ENCODE results near the gene KRT75.
"Not testable (repeated sequence)": the region's sequence is repeated elsewhere in the genome, so short reads cannot be mapped to it uniquely, and the experiment has no call there.

KRT75 gene

DNA sequence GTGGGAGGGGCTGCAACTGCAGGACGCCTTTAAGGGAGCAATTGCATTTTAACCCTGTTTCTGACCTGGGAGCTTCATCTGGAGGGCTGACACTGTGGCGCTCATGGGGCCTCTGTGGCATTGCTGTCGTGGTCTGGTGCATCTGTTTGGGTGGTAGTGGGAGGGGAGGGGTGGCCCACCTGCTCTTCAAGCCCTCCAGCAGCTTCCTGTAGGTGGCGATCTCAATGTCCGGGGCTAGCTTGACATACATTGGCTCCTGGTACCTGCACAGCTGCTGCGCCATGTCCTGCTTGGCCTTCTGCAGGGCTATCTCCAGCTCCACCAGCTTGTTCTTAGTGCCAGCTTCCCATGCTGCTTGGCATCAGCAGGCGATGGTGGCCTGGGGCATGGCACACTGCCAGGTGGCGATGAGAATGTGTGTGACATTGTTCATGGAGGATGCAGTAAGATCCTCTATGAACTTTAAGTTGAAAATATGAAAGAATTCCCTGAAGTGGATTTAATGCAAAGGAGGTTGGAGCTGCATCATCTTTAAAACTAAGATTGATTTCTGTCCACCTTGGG is 20.3 kb downstream of the KRT75 start:
- H3K4me3 ChIP-seq (ENCODE audit: low read depth, low read length): no peak overlapping the region
- TF ChIP-seq, protein P1, sequence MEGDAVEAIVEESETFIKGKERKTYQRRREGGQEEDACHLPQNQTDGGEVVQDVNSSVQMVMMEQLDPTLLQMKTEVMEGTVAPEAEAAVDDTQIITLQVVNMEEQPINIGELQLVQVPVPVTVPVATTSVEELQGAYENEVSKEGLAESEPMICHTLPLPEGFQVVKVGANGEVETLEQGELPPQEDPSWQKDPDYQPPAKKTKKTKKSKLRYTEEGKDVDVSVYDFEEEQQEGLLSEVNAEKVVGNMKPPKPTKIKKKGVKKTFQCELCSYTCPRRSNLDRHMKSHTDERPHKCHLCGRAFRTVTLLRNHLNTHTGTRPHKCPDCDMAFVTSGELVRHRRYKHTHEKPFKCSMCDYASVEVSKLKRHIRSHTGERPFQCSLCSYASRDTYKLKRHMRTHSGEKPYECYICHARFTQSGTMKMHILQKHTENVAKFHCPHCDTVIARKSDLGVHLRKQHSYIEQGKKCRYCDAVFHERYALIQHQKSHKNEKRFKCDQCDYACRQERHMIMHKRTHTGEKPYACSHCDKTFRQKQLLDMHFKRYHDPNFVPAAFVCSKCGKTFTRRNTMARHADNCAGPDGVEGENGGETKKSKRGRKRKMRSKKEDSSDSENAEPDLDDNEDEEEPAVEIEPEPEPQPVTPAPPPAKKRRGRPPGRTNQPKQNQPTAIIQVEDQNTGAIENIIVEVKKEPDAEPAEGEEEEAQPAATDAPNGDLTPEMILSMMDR (IDR thresholded peaks at IDR 0.05; ENCODE audit: low read depth, low read length, missing control alignments): no peak
- no peak for DNase-seq (ENCODE audit: low read depth)
- in situ Hi-C loops (cut with HindIII; ENCODE audit: low sequenced_read_pairs): no loop called here

DNA sequence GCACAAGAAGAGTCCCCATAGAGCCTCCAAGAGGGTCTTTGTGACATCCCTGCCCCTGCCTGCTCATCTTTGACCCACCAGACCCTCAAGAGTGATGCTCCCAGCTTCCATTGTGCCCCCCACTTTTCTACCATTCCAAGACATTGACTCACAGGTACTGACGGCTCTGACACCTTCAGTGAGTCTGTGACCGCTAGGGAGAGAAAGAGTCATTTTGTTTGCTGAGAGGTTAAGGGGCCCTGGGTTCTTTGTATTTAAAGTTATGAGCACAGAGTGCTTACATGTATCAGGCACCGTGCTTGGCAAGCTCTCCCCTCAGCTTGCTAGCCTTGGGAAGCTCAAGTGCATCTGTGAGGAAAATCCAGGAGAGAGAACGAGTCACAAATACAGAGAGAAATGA is 21.0 kb downstream of the KRT75 start:
- TF ChIP-seq, protein P1 (IDR thresholded peaks at IDR 0.05; ENCODE audit: low read depth, low read length, missing control alignments): no peak
- in situ Hi-C loops (cut with HindIII; ENCODE audit: low sequenced_read_pairs): no loop called here
- DNase-seq (ENCODE audit: low read depth): no peak
- H3K4me3 ChIP-seq (ENCODE audit: low read depth, low read length): no peak overlapping the region

DNA sequence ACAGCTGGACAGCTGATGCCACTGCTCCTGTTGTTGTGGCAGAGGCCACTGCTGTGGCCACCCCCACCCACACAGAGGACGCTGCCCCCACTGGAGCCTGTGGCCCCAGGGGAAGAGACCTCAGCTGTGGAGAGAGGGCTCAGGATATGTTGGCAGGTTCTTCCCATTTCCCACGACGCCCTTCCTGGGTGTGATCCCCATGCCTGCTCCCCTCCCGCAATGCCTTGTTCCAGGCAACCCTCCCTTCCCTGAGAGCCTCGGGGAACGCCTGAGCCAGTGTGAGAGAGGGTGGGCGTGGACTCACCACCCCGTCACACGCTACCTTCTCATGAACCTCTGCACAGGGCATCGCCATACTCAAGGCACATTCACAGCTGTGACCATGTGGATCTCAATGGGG is 22.4 kb downstream of the KRT75 start:
- H3K4me3 ChIP-seq (ENCODE audit: low read depth, low read length): no peak overlapping the region
- no peak for DNase-seq (ENCODE audit: low read depth)
- in situ Hi-C loops (cut with HindIII; ENCODE audit: low sequenced_read_pairs): no loop called here
- TF ChIP-seq, protein P1 (IDR thresholded peaks at IDR 0.05; ENCODE audit: low read depth, low read length, missing control alignments): no peak

DNA sequence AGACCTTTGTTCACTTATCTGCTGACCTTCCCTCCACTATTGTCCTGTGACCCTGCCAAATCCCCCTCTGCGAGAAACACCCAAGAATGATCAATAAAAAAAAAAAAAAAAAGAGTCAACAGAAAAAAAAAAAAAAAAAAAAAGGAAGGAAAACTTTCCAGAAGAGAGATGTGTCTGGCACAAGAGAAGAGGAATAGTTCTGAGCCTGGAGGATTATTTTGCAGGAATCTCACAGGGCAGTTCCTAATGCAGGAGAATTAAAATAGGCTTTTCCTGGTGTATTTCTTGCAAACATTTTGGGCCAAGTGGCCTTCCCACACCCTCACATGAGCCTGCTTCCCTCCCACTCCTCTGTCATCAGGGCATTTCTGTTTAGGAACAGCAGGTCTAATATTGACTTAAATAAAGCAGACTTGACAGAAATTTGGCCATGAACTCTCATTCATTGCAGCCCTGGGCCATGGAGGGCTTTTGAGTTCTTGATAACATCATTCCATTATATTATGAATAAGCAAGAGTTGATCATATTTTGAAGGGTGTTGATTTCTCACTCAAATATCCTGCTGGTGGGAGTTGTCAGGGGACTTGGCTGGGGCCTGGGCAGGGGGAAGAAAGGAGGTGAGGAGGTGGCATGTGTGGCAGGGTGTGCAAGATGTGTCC is 23.5 kb downstream of the KRT75 start:
- H3K4me3 ChIP-seq (ENCODE audit: low read depth, low read length); in situ Hi-C loops (cut with HindIII; ENCODE audit: low sequenced_read_pairs); DNase-seq (ENCODE audit: low read depth): not testable (repeated sequence)

DNA sequence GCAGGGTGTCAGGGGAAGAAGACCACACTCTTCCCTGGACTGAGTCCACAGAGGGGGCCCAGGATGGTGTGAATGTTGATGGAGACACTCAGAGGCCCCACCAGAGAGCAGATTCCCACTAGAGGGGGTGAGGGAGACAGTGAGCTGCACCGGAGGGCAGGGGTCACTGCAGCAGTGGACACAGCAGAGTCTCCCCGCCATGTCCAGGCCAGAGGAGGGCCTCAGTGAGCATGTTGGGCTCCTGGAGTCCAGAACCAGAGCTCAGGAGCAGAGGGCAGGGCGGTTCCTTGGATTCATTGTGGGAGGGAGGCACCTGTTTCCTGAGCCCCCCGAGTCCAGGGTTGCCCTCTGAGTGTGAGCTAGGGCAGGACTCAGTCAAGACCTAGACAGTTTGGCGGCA is 26.3 kb downstream of the KRT75 start:
- no peak for DNase-seq (ENCODE audit: low read depth)
- TF ChIP-seq, protein P1 (IDR thresholded peaks at IDR 0.05; ENCODE audit: low read depth, low read length, missing control alignments): no peak
- no peak overlapping the region for H3K4me3 ChIP-seq (ENCODE audit: low read depth, low read length)
- in situ Hi-C loops (cut with HindIII; ENCODE audit: low sequenced_read_pairs): no loop called here

DNA sequence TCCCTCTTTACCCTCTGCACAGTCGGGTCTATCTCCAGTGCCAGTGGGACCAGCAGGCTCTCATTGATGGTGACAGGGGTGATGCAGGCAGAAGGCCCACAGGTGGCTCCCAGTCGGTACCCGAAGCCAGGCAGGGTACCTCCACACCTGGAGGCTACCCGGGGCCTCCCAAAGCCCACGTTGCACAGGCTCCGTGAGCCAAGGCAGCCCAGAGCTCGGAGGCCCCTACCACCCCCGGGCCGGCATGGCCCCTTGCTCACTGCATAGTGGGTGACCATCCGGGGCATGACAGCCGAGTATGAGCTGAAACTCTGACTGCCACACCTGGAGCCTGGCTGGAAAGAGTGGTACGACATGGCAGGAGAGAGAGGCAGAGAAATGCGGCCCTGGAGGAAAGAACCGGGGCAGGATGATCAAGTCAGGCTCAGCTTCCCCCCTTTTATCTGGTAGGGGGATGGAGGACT is 28.2 kb downstream of the KRT75 start, which contains the start of gene KRT82:
Gene KRT82 (minus strand): TSS at position 414 of the 464 bp plus-strand sequence. CDS start 58 bp downstream, at position 356.
- H3K4me3 ChIP-seq (ENCODE audit: low read depth, low read length): no peak within 1 kb of the TSS
- TF ChIP-seq, protein P1 (IDR thresholded peaks at IDR 0.05; ENCODE audit: low read depth, low read length, missing control alignments): no peak
- in situ Hi-C loops (cut with HindIII; ENCODE audit: low sequenced_read_pairs): no loop called here
- no peak for DNase-seq (ENCODE audit: low read depth)

DNA sequence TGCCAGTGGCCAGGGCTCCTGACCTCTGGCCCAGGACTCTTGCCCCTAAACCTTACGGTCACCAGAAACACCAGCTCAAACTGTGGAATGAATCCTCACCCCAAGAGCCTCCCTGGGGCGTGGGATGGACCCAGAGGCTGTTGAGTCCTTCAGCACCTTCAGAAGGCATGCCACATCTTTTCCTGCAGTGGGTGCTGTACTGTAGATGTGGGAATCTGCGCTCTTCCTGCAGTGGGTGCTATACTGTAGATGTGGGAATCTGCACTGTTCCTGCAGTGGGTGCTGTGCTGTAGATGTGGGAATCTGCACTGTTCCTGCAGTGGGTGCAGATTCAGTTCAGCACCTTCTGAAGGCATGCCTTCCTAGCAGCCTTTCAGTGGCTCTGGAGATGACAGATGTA is 29.2 kb downstream of the KRT75 start:
- in situ Hi-C loops (cut with HindIII; ENCODE audit: low sequenced_read_pairs): no loop called here
- H3K4me3 ChIP-seq (ENCODE audit: low read depth, low read length): no peak overlapping the region
- no peak for DNase-seq (ENCODE audit: low read depth)
- TF ChIP-seq, protein P1 (IDR thresholded peaks at IDR 0.05; ENCODE audit: low read depth, low read length, missing control alignments): no peak
